Glomerular visceral epithelial cell (primary cell): ENCODE data around the gene UNC13C.

Source experiments
- DNase-seq: peaks from one replicate; pipeline ENCODE4 v3.0.0-alpha.2; 2016; ENCODE audit errors: extremely low spot score

Gene UNC13C

DNA sequence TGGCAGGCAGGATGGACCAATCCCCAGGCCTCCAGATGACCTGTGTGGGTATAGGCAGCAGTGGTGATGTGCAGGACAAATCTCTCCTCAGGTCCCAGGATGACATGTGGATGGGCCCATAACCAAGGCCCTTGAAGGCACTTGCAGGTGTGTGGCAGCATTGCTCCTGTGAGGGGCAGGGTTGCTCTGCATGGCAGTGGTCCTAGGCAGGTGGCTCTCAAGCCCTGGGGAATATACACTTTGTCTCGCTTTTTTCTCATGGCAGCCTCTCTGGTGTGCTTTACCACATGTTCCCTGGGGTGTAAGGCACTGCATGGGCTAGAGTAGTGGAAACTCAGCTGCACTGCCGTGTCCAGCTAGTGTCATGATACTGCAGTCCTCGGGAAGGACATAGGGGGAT, 503.6 kb downstream of the UNC13C start:
- no peak for DNase-seq

DNA sequence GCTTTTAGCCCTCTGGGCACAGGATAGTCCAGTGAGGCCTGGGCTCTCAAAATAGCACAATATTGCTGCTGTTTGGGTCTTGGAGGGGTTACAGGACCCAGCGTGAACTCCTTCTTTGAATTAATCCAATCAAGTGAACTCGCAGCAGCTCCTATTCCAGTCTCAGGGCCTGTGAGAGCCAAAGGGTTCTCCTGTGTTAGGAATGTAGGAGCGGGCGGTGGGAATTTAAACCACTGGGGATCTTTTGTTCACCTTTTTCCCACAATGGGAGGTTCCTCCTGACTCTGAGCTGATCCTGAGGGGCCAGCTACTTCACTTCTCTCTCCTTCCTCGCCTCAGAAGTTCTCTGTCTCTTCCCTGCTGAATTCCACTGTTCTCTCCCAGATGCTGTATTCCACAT, 504.0 kb downstream of the UNC13C start:
- no peak for DNase-seq

DNA sequence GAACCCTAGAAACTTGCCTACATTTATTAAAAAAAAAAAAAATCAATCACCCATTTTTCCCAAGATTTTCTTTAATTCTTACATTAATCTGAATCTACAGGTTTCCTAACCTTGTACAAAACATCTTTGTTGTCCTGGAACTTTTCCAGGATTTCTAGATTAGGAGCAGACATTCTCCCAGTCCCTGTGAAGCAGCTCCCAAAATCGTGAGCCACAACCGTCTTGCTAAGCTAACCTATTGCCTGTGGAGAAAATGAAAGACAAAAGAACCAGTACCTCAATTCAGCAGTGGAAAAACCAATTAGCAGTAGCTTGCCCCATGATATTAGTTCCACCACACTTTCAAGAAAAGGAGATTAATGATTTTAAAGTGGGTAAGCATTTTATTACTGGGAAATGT, 522.1 kb downstream of the UNC13C start:
- no peak for DNase-seq

DNA sequence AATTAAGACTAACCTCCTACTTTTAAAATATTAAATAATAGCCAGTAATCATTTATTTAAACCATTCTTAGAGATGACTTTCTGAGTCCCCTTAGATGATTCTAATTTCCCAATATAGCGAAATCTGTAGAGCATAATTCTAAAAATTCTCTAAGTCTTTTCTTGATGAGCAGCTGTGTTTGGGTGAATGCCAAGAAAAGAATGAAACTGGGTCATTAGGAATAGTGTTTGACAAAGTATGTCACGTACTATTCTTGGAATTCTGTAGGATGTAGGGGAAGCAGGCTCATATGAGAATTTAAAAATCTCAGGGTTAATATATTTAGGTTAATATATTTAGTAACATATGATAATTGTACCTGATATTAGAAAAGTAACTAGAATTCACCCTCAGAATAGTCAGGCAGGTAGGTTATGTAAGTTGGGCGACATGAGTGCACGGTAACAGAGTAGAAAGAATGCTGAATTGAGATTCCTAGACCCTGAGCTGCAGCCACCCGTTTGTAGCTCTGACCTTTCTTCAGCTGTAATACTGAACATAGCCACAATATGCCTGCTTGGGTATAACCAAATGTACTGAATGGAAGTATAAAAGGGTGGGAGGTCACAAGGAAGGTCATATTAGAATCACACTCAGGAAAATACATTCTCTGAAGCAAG, 524.3 kb downstream of the UNC13C start:
- DNase-seq: no peak

DNA sequence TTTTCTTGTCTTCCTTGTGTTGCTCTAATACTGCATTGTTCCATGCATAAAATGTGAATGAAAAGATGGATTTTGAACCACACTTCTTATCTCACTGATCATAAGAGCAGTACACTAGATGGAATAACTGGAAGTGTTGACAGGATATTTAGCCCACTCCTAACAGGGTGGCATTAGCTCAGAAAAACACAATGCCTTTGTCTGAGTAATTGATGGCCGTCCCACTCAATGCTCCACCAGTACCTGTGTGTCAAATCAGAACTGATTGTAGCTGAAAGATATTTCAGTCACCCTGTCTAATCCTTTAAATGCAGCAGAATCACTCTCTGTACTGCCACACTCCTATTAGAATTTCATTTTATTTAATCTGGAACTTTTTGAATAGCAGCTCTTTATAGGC, 526.5 kb downstream of the UNC13C start:
- DNase-seq: no peak

DNA sequence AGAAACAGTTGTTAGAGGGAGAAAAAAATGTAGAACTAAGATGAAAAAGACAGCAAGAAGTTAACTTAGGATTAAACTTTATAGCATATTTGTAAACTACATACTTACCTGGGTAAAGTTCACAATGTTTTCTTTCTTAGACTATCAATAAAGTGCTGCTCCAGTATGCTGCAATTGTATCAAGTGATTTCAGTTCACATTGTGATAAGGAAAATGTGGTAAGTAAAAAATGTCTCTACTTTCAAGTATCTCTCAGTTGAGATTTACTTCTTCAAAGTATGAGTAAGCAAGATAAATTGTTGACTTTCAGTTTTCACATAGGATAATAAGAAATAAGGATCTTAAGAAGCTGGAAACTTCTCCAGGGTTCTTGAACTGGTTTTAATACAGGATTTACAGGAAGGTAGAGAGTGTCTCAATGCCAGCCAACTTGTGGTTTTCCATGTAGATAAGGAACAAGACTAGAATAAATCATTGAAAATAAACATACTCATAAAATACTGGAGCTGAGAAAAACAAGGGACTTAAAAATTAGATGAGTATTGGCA, 528.8 kb downstream of the UNC13C start:
- no peak for DNase-seq

DNA sequence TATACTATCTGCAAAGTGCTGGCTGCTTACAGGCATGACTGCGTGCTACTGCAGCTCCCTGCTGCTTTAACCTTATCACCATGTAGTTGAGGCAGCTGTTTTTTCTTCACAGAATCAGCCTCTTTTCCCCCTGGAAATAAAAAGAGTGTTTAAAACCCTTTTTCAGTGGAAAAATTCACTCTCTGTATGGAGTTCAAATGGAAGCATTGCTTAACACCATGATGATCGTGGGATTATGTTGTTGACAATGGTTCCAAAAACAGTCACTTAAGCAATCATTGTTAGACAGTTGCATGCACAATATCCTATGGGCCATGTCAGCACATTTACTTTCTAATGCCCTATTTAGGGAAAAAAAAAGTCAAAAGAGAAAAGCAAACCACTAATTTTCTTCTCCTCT, 536.4 kb downstream of the UNC13C start:
- no peak for DNase-seq

DNA sequence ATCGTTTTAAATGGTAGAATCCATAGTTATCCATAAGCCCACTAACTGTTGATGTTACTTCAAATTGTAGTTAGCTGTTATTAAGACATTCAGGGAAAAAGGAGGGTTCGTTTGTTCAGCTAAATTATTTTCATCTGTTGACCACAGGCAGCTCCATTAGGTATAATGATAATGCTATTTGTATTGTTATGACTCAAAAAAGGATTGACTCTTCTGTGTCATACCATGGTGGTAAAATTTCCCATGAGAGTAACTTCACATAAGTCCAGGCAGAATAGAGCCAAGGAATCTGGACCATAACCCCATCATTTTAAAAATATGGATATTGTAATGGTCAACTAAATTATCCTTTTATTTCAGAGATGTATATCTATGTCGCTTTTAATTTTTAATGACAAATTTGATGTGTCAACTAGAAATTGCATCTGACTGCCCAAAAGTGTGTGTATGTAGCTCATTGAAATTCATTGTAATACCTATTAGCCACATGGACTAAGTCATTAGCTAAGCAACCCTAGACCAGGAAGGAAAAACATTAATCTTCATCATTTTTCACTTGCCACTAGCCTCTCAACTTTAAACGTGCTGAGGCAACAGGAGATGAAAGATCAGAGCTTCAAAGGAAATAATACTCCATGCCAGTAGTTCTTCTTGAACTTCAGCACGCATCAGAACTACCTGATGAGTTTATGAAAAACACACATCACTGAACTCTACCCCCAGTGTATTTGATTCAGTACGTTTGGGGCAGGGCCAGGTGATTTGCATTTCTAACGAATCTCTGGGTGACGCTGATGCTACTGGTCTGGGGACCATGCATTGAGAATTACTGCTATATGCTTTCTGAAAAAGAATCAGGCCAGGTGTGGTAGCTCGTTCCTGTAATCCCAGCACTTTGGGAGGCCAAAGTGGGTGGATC, 537.7 kb downstream of the UNC13C start:
- no peak for DNase-seq

DNA sequence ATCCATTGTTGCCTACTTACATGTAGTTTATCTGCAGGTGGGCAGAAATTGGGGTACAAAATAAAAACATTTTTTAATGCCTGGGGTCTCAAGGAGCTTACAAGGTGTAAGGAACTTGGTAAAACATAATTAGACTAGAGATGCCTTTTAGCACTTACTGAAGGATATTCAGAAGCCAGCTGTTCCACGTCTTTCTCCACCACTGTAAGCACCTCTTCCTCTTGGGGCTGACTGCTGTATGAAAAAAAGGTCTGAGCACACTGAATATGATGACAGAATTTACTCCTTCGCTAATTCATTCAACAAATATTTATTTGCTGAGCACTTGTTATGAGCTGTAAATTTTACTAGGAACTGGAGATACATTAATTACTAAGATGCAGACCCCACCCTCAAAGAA, 539.1 kb downstream of the UNC13C start:
- DNase-seq: no peak

DNA sequence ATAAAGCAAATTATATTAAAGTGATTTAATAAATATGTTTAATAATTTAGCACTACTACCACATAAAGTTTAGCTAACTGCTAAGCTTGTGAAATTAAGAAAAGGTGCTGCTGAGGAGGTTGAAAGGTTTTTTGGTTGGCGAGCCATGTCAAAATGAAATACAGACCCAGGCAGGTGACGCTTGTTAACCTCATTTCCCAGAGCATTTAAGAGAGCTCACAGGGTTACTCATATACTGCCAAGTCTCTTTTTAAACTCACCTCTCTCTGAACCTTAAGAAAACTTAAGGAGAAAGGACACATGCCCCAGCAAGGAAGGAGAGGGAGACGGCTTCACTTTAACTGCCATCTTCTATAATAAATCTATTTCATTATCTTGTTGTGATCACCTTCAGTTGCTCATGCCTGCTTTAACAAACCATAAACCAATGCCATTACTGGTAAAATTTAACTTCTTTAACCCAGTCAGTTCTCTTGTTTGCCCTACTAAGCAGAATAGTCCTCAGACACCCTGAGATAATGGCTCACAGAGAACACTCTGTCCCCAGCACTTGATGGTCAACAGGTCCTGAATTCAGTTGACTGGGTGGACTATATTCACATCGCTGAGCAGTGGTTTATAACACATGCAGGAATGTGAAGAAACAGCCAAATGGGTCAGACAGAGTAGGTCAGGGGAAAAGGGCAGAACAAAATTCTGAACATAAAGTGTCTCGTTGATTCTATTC, 540.1 kb downstream of the UNC13C start:
- no peak for DNase-seq

DNA sequence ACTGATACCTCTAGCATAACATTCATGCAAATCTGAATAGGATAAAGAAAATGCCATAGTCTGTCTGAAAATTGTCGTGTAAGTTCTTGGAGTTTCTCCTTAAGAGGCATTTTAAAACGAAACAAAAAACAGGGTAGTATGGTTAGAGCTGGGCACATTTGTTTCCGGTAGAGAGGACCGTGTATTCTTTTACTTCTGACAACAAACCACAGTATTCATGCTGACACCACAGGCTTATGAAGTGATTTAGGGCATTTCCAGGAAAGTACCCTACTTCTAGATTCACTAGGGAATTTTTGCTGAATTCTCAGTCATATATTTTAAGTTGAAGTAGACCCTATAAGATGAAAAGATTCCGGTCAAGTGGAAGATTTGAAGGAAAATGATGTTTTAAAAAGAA, 541.3 kb downstream of the UNC13C start:
- no peak for DNase-seq

DNA sequence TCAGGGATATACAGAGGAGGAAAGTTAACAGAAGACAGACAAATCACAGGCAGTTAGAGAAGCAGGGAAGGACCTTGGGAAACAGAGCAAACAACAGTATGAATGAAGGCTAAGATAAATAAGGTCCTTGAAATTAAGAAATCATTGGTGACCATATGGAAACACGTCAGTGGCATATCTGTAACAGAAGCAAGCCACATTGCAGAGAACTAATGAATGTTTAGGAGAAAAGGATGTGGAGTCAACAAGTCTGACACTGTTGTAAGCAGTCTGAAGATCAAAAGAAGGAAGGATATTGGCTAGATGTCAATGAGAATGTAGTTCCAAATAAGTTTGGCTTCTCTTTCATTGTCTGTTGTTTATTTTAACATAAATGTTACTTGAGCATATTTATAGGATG, 542.4 kb downstream of the UNC13C start:
- no peak for DNase-seq

DNA sequence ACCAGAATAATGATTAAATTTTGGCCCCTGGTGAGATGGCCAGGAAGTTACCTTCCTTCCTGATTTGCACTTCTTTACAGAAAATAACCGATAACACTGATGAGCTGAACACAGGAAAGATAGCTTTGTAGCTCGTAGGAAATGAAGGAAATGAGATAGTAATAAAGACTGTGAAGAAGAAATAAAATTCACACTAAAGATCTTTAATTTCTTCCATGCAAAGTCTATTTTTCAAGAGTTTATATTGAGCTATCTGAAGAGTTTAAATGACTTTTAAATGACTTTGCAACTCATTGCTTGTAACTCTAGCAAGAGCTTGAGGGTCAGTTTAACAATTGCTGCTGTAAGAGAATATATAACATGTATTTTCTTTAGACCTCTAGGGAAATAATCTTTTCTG, 543.0 kb downstream of the UNC13C start:
- no peak for DNase-seq

DNA sequence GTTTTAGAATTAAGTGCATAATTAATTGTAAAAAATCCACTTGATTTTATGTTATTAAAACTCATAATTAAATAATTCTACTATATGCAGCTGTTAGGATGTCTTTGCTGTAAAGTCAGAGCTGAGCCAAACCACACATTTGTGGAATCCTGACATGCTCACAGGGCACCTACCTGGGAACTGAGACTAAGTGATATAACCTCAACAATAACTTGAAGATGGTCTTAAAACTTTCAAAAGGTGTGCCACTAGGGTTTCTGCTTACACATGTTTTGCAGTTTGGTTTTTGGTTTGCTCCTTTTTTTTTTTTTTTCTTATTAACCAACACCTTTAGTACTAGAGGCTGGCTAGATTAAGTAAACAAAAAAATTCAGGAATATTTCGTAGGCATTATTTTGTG, 549.8 kb downstream of the UNC13C start:
- DNase-seq: no peak

DNA sequence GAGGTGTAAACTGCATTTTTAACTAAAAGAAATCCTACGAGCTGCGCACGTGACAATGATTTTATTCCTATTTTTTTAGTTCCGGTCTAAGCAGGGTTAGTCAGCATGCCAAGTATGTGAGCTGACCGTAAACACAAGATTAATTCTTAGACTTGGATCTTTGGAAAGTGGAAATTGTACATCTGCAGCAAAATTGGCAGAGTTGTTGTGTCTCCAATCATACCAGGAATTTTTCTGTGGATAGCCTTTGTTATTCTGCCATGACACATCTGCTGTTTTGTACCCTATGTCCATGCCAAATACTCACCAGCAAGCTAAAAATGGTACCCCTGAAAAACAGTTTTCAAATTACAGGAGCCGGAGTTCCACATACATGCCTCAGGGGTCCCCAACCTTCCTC, 562.5 kb downstream of the UNC13C start:
- DNase-seq: no peak

DNA sequence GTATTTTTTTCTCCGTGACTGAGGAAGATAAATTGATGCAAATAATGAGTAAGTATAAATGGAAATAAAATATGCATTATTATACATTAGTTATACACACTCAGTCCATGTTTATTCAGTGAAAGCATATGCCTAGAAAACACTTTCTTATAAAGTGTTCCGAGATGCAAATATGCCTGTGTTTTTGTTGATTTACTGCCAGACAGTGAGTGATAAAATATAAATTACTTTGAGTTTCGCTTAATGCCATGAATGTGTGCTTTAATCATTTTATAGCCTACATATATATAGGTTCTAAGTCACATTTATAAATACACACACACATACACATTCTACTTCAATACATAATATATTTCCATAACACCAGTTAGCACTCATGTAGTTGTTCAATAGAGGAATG, 569.2 kb downstream of the UNC13C start:
- no peak for DNase-seq

DNA sequence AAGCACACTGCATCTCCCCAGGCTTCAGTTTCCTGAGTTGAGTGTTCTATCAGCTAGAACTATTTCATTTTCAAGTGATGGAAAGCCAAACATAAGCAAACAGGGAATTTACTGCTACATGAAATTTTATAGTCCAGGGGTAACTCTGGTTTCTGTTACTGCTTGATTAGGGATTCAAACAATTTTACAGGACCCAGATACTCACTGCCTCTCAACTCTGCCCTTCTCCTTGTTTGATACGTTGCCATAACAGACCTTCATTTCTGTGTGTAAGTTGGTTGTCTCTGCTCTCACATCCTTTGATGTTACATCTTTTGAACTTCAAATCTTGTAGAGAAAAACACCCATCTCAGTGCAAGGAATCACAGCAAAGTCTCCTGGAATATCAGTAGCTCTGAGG, 572.7 kb downstream of the UNC13C start:
- DNase-seq: no peak

DNA sequence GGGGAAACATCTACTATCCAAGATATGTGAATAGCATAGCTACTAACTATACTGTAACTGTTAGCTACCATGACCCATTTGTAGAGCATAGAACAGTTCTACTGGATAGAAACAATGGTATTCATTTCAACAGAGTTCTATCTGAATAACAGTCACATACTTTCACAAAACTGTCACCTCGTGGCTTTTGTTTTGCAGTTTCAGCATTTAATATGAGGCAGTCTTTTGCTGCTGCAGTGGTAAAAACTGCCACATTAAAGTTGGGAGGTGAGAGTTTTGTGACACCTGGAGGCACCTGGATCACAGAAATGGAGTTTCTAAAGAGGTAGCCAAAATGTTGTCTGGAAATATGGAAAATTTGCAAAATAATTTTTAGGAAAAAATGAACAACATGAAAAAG, 578.0 kb downstream of the UNC13C start:
- no peak for DNase-seq

DNA sequence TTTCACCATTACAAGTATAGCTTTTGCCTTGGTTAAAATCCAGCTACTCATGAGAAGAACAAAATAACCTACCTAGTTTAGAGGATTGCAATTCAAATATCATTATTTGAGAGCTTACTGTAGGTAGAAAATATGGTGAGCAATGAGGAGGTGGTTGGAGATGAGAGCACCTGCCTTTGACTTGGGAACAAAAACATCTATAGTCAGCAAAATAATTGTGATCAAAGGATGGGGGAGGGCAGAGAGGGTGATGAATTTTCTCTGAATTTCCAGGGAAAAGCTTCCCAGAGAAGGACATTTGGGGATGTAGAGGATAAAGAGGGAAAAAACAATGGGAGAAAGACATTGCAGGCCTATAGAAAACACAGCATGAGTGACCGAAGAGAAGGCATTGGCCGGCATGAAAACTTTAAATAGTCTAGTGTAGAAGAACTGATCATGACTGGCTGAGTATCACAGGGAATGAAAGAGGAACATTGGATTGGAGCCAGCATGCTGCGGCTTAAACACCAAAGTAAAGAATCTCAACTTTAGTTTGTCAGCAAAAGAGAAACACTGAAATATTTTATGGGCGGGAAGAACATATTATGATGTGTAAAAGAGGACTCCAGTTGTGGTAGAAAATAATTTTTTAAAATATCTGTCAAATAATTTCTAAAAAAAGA, 581.3 kb downstream of the UNC13C start:
- DNase-seq: no peak

DNA sequence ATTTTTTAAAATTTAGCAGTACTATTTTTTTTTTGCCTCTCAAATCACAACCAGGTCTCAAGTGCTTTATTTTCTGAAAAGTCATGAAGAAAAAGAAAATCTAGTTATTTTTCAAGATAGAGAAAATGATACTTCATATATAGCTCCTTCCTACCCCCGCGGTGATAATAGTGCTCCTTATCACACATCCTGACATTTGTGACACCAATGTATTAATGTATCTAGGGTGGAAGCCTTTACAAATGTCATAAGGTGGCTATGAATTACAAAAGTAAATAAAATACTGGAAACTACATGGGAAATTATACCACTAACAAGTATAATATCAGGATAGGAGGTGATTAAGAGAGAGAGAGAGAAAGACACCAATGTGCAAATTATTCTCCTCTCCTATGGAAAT, 582.2 kb downstream of the UNC13C start:
- DNase-seq: no peak

DNA sequence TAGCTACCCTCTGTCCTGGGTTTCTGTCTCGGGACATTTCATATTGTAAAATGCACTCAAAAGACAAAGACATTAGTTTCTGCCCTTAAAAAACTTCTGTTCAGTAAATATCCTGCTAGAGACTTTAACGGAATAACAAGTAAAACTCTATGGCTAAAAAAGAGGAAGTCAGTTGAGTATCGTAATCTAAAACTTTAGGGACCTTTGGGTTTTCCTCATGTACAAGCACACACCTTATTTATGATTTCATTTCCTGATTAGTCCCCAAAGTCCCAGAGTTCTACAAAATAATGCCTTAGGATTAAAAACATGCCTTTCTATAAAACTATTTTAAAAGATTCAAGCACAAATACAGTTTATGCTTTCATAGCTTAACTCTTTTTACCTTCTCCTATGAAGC, 585.9 kb downstream of the UNC13C start:
- DNase-seq: no peak

DNA sequence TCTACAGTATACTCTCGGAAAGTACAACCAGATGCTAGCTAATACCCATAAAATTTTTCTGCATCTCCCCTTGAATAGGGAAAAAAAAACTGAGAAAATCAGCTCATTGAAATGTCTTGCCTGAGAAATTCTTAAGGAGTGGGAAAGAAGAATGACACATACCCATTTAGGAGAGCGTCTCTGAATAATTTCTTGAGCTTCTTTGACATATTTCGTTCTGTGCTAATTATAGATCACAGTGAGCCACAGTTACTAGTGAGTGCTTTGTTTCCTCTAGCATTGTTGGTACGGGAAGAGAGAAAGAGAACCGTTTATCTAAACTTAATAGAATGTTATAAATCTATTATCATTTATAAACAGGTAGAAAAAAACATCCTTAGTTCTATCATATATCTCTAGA, 588.4 kb downstream of the UNC13C start:
- no peak for DNase-seq
